EH (cell line): Measurements from ENCODE around the gene DNAJA4.

Experiments used
- DNase-seq: peaks from one replicate; pipeline ENCODE4 v3.0.0-alpha.2; 2015; ENCODE audit warnings: low read depth

The DNAJA4 gene

DNA sequence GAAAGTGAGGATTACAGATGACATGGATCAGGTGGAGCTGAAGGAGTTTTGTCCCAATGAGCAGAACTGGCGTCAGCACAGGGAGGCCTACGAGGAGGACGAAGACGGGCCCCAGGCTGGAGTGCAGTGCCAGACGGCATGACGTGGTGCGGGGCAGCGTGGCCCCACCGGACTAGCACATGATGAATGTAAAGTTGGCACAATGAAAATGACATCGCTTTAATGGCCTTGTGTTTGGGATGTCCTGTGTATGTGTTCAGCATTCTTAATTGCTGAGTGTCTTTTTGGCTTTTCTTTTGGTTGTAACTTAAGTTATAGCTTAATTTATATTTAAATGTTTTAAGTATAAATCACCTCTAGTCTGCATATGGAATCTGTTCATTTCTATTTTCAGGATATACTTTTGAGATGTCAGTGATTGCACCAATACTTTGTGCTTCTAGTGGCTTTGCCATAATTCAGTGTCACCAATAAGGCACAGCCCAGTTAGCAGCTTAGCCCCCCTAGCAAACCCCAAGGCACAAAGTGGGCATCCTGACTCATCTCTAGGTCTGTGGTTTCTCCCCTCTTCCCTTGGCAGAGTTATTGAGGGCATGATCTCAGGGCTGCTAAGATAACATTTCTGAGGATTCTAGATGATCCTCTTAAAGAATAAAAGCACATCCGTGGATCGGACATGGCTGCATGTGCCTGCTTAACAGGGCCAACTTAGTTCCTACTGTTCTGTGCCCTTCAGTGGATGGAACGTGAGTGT is 16.1 kb downstream of the DNAJA4 start:
- DNase-seq = peak; percentile 27

DNA sequence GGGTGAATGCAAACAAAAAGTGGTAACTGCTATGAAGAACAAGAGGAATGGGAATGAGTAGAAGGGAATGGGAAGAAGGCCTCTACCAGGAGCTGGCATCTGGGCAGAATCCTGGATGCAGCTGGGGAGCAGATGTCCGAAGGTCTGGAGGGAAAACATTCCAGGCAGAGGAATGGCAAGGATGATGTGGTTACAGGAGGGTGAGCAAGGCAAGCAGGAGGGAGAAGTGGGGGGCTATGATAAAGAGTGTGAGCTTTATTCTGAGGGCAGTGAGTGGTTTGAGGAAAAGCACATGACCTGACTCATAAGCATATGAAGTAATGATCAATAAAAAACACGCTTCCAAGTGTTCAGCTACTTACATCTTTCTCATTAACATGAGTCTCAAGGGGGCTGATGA is 18.0 kb downstream of the DNAJA4 start:
- DNase-seq = no peak

DNA sequence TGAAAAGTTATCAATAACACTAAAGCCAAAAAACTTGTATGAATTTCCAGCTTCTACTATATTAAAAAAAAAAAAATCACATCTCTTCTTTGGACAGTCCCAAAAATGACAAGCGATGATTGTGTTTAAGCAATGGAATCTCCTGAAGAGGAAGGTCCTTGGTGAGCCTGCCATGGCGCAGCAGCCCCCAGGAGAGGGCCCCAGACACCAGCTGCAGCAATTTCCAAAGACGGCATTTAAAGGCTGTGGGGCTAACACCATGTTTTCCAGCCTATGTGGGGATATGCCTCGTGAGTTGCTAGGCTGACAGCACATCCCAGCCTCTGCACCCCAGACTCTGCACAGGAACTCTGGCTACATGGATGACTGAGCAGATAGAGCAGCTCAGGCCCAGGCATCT is 20.4 kb downstream of the DNAJA4 start:
- no peak for DNase-seq

DNA sequence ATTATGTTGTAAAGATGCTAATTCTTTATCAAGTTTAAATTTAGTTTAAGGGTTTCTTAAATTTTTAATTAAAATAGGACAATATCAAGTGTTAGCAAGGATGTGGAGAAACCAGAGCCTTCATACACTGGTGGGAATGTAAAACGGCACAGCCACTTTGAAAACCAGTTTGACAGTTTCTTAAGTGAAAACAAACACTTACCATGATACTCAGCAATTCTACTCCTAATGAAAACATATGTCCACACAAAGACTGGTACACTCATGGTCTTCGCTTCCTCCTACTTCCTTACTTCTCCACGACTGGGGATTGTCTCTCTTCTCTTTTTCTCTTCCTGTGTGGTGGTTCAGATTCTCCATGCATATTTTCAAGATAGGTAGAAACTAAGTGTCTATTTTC is 25.9 kb downstream of the DNAJA4 start:
- DNase-seq = no peak

DNA sequence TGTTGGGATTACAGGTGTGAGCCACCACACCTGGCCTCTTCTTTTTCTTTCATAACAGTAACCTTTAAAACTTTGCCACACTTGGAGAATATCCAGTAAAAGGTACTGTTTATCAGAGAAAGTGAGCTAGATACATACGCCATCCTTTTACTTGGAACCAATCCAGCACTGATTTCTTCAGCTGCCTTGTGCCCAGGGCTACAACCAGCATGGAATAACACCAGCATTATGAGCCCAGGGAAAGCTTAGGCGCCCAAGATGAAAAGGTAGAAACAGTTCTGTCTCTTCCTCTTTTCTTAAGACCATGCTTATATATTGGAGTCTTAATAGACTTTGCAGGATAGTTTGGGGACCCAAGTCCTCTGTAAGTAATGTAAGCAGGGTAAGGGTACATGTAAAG is 26.7 kb downstream of the DNAJA4 start:
- no peak for DNase-seq

DNA sequence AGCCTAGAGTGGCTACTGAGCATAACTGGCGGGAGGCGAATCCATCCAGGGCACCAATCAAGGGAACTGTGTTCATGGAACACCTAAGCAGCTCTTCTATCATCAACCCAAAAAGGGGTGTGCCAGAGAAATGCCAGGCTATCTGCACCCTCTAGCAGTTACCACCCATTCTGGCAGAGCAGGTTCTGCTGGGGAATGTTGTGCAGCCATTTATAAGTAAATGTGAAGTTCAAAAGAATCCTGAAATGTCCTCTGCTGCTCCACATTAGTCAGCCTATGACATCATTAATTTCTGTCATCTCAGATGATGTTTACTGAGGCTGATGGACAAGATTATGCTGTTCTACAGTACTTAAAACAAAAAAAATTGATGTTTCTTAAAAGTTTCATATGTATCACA is 27.3 kb downstream of the DNAJA4 start:
- no peak for DNase-seq

DNA sequence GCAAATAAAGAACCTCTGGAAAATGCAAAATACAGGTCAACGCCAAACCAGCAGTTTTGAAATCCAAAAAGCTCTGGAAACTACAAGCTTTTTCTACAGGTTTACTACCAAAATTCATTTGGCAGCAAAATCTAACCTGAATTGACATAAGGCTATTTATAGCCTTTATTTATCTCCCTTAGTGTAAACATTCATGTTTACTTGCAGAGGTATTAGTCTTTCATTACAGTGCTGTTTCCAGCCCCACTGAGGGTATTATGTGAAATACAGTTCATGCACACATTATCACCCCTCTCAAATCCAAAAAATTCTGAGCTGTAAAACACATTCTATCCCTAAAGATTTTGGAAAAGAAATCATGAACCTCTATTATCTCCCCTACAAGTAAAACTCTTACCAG is 27.9 kb downstream of the DNAJA4 start:
- no peak for DNase-seq

DNA sequence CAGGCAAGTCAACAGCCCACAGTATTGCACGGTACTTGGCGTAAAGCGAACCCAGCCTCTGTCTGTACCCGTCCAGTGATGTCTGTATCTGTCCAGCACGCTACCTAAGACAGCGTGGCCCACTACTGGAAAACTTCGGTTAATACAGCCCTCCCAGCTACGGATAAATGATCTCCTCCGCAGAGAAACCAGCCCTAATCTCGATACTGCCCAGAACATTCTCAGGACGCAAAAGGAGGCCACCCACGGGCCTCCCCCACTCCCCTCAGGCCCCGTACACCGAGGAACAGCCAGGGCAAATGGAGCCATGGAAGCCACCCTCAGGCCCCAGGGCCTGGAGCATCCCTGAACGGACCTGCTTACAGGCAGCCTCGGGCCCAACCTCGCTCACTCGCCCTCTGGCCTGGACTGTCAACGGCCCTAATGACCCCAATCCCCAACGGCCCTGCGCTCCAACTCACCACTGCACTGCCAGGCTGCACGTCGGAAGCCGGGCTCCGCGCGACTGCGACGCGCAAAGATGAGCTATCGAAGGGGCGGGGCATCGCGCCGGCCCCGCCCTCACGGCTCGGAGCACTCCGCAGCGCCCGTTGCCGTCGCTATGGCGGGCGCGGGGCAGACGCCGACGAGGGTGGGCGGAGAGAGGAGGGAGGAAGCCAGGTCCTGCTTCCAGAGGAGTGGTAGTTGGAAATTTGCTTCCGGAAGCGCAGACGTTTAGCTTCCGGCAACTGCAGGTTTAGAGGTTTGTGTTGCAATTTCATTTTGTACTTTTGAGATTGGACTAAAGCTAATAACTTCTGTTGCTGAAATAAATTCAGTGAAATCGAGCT is 35.0 kb downstream of the DNAJA4 start, which contains the start of gene SKIC8:
SKIC8 (minus strand) TSS at position 509 of the 830 bp plus-strand sequence. CDS start 3,923 bp downstream, outside the sequence.
- DNase-seq = peak; percentile 93

DNA sequence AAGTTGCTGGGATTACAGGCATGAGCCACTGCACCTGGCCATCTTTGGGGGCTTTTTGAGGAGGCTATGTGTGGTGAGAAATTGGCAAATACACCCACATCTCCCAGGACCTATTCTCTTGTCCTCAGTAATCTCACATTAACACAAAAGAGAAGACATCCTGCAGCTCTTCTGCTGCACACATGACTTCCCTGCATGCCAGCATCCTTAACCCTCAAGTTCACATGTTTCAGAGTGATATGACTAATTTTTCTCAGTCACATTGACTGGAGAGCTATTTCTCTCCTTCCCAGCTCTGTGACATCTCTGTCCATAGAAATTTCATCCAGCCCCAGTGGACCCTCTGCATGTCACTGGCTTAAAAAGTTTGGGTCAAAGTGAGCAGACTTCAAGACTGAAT is 37.0 kb downstream of the DNAJA4 start:
- DNase-seq = peak; percentile 50

DNA sequence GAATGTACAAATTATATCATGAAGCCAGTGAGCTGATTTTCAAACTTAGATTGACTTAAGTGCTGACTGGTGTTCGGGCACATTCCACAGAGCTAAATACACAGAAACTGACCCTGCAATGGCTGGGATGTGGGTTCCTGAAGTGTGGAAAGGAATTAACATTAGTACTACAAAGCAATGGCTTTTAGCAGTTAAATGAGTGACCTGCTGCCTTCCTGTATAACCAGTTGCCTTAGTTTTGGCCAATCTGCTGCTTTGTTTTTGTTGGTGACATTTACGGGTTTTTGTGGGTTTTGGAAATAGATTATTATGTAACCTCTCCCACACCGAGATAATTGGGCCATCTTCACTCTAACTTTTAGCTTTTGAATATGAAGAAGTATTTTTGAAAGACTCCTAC is 37.5 kb downstream of the DNAJA4 start:
- peak; percentile 74 for DNase-seq

DNA sequence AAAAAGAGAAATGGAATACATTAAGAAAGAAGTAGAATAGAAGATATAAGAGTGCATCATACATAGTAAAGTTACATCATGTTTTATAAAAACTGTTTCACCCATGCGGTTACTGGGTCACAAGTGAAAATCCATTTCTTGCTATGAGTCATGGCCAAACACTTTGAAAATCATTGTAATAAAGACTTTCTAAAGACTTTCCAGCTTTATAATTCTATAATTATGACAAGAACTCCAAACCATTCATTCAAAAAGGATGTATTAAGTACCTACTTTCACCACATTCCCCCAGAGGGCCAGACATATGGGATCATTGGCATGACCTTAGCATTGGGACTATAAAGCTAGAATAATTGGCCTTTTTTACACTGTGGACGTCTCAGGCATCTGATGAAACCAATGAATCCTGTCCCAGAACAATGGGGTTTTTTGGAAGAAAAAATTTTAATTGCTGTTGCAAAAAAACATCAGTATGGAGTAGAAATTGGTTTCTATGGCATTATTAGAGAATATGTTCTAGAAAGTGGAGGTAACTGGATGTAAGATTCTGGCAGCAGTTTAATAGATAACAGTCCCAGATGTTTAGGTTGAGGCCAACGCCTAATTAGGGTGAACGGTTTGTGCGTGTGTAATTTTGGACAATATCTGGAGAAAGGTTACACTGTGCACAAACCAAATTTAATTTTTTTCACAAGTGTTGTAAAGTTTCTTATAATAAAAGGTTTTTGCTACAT is 38.4 kb downstream of the DNAJA4 start:
- DNase-seq = peak; percentile 94

DNA sequence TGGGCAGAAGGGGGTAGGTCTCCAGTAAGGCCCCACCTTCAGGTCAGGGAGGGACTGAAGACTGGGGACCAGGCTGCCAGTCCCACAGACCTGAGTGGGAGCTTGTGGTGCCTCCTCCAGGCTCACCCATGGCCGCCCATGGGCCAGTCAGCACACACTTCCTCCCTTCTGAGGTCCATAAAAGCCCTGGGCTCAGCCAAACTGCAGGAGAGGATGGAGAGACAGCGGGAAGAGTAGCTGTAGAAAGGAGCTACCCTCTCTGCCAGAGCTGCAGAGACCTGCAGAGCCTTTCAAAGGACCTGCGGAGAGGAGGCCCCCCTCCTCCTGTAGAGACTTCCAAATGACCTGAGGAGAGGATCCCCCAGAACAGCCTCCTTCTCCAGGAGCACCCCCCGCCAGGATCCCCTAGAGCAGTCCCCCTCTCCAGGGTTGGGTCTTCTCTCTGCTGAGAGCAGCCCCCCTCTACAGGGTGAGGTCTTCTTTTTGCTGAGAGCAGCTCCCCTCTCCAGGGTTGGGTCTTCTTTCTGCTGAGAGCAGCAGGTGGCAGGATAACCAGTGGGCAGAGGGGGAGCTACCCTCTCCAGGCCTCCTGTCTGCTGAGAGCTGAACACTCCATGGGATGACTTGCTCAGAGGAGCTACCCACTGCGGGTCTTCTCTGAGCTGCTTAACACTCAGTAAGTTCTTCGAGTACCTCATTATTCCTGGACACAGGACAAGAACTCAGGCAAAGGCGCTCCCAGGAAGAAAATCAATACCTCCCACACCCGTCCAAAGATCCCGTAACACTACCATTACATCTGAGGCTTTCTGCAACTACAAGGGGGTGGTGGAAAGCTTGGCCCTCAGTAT is 40.1 kb downstream of the DNAJA4 start:
- no peak for DNase-seq

DNA sequence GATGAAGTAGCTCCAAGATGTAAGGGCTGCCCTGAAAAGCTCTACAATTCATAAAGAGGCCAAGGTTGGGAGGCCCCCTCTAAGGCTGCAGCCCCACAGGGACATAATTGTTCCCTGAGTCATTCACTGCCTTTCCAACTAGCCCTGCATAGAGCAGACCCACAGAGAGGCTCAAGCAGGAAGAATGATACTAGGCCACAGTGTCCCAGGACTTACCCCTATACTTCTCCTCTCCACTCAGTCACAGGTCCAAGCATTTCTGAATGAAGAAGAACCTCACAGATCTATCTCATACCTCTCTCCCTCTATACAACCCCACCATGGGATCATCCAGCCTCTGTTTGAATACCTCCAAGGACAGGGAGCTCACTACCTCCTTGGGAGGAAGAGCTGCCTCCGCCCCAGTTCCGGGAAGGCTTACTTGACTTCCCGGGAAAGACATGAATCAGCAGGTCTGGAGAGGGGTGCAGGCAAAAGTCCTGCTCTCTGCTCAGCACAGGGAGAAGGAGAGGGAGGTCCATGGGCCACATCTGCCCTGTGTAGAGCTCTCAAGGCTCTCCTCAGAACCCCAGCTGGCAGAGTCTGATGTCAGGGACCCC is 41.9 kb downstream of the DNAJA4 start:
- peak; percentile 89 for DNase-seq

DNA sequence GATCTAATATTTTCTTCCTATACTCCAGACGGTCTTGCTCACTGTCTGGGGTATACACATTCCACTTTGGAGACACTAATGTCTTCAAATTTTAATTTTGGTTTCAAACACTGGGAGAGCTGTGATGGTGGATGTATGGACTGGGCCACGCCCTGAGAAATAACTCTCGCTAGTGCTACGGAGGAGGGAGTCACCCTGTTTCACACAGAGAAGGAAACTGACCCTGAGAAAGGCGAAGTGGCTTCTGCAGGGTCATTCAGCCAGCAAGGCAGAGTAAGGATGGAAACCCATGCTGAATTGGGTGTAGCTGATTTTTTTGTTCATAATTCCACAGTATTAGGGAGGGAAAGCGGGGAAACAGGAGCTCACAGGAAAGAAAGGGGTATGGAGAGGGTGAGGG is 43.6 kb downstream of the DNAJA4 start:
- no peak for DNase-seq

DNA sequence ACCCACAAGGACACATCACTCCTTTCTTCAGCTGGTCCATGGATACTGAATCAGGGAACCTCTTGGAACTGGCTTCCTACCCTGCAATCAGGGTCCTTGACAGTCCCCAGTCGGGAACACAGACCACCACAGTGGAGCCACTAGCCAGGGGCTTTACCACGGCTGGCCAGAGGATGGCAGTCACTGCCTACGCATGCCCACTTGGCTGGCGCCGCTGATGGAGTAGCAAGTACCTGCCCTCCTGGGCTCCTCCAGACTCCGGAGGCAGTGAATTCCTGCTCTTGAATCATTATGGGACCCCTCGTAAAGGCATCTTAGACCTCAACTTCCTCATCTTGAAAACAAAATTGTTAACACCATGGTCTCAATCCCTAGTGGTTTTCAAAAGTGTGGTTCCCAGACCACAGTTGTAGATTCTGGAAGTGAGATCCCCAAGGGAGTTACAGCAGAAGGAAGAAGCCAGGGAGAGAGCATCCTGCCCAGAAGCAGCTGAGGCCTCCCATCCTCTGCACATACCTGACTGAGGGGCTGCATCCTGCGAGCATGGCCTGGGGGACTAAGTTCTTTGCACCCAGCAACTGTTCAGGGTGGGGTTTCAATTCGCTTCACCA is 44.2 kb downstream of the DNAJA4 start:
- peak; percentile 69 for DNase-seq

DNA sequence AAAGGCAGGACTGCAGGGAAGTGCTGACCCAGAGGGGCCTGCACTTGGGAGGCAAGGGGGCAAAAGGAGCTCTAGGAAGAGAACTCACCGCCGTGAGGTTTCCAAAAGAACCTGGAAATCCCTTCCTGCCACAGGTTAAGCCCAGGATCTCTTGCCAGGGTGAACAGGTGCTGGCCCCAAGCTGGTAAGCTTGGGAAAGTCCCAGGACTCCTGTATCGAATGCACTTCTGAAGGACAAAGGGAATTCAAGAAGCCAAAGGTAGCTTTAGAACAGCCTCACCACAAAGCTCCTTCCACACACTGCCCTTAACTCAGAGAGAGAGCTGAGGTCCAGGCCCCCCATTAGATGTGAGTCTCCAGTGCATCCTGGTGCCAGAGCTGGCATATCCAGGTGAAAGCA is 46.9 kb downstream of the DNAJA4 start:
- DNase-seq = no peak

DNA sequence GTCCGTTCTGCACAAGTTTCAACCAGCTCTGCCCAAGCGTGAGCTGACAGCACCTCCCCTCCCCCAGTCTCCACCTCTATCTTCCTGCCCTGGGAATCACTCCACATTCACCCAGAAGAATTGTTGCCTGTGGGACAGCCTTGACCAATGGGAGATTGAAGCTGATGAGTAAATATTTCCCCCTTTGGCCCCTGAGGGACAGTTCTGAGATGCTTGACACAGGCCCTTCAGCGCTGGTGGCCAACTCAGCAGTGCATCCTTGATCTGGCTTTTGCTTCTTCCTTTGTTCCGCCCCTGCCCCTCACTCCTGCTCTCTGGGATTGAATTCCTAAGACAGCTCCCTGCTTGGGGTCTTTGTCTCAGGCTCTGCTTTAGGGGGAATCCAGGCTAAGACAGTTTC is 48.2 kb downstream of the DNAJA4 start:
- DNase-seq = no peak

DNA sequence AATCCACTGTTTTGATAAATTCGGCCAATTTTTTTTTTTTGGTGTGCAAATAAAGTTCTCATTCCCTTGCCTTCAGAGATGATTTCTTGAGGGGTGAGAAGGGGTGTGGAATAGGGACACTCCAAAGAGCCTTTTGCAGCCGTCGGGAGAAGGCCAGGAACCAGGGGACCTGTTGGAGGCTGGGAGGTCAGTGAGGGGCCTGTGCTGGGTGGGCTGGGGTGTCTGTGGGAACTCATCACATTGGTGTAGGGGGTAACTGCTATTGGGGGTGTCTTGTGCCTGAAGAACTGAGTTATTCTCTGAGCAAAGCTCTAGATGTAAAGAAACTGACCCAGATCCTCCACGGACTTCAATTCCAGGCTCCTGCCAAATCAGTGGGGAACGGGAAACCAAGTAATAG is 48.6 kb downstream of the DNAJA4 start:
- DNase-seq = no peak

DNA sequence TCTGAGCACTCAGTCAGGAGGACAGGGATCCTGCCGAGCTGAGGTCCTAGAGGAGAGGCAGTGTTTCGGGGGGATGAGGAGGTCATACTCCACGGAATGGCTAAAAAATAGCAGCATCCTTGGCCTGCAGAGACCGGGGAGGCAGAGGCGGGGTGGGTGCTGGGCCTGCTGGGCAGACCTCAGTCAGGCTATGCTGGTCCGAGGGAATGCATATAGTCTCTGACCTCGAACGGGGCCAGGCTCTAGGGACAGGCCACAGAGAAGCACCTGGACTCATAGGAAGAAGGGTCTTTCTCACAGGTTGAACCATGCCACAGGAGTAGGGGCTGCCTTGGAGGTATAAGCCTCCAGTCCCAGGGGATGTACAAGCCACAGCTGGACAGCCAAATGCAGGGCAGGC is 49.0 kb downstream of the DNAJA4 start:
- no peak for DNase-seq

DNA sequence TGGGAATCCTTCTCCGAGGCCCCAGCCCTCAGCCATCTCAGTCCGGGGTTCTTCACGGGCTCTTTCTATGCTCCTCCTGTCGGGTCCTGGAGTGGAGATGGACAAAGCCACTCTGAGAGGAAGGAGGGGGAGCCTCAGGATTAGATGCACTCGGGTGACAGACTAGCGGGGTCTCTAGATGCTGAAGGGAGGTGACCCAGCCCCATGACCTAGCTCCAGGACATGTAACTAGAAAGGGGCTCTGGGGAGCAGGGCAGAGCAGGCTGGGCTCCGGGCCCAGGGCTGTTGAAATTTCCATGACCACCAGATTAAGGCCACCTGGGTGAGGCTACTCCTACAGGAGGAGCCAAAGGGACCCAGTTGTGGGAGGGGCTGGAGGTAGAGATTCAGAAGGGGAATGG is 49.8 kb downstream of the DNAJA4 start:
- no peak for DNase-seq
